PC-3 (cell line): ENCODE results near the gene OR5L1.

ENCODE experiments used
- CTCF ChIP-seq: fragments of 300-600 bp; sonication (generic); conservative IDR thresholded peaks from 2 replicates; pipeline ENCODE4 v1.5.1; 2017; ENCODE audit warnings: antibody characterized with exemption, low read depth, mild to moderate bottlenecking, low read length
- EZH2 ChIP-seq: fragments of 300-600 bp; sonication (generic); IDR thresholded peaks from one replicate; pipeline ENCODE4 v1.6.1; 2017; ENCODE audit warnings: antibody characterized with exemption, mild to moderate bottlenecking, low read length; ENCODE audit not compliant: unreplicated experiment

- TF ChIP-seq CTCF, result no peak
- TF ChIP-seq EZH2, result no peak
Measured at GRCh38 chr11:55849037-55849436, 37.9 kb downstream of the OR5L1 start.
